HEK293T (cell line): ENCODE results near the gene P3H2.

Experiments used
- CTCF ChIA-PET: fragments of 350-600 bp; formaldehyde crosslinking; extraction: SDS; loops from one replicate; lab custom pipeline; 2021; ENCODE audit warnings: antibody characterized with exemption, inconsistent platforms; lab: Yijun Ruan, JAX
- POLR2A ChIA-PET: fragments of 350-600 bp; formaldehyde crosslinking; extraction: SDS; loops from one replicate; lab custom pipeline; 2020; ENCODE audit warnings: antibody characterized with exemption, inconsistent platforms; lab: Yijun Ruan, JAX
- DNase-seq: peaks from one replicate; pipeline ENCODE4 v3.0.0; 2012; ENCODE audit warnings: mixed read lengths; ENCODE audit errors: extremely low spot score
- ARNT ChIP-seq: fragments of 450-650 bp; IDR thresholded peaks from 2 replicates; pipeline ENCODE4 v1.6.1; 2017; ENCODE audit warnings: mild to moderate bottlenecking
- BHLHE40 ChIP-seq: fragments of 450-650 bp; IDR thresholded peaks from 2 replicates; pipeline ENCODE4 v1.6.1; 2016; ENCODE audit warnings: mild to moderate bottlenecking, moderate library complexity, borderline replicate concordance
- CTBP1 ChIP-seq: fragments of 450-650 bp; IDR thresholded peaks from 2 replicates; pipeline ENCODE4 v1.6.1; 2016; ENCODE audit warnings: borderline replicate concordance
- ELF4 ChIP-seq: fragments of 450-650 bp; IDR thresholded peaks from 2 replicates; pipeline ENCODE4 v1.6.1; 2017; ENCODE audit warnings: antibody characterized with exemption
- FOXA1 ChIP-seq: fragments of 450-650 bp; IDR thresholded peaks from 2 replicates; pipeline ENCODE4 v1.6.1; 2016; ENCODE audit warnings: mild to moderate bottlenecking
- FOXK2 ChIP-seq: fragments of 450-650 bp; IDR thresholded peaks from 2 replicates; pipeline ENCODE4 v1.6.1; 2016; ENCODE audit warnings: mild to moderate bottlenecking
- FOXM1 ChIP-seq: fragments of 450-650 bp; IDR thresholded peaks from 2 replicates; pipeline ENCODE4 v1.6.1; 2017; ENCODE audit warnings: mild to moderate bottlenecking, borderline replicate concordance
- HDGF ChIP-seq: fragments of 450-650 bp; IDR thresholded peaks from 2 replicates; pipeline ENCODE4 v1.6.1; 2017; ENCODE audit warnings: antibody characterized with exemption, borderline replicate concordance
- L3MBTL2 ChIP-seq: fragments of 450-650 bp; conservative IDR thresholded peaks from 2 replicates; pipeline ENCODE4 v1.6.1; 2016; ENCODE audit warnings: mild to moderate bottlenecking
- LEF1 ChIP-seq: fragments of 450-650 bp; IDR thresholded peaks from 2 replicates; pipeline ENCODE4 v1.6.1; 2017; ENCODE audit warnings: mild to moderate bottlenecking, borderline replicate concordance
- NFRKB ChIP-seq: fragments of 450-650 bp; IDR thresholded peaks from 2 replicates; pipeline ENCODE4 v1.6.1; 2016; ENCODE audit warnings: mild to moderate bottlenecking, moderate library complexity
- PKNOX1 ChIP-seq: fragments of 450-650 bp; IDR thresholded peaks from 2 replicates; pipeline ENCODE4 v1.6.1; 2016
- SP1 ChIP-seq: fragments of 450-650 bp; IDR thresholded peaks from 2 replicates; pipeline ENCODE4 v1.6.1; 2017
- SUZ12 ChIP-seq: fragments of 450-650 bp; IDR thresholded peaks from 2 replicates; pipeline ENCODE4 v1.6.1; 2016; ENCODE audit warnings: mild to moderate bottlenecking
- TARDBP ChIP-seq: fragments of 450-650 bp; IDR thresholded peaks from 2 replicates; pipeline ENCODE4 v1.6.1; 2016
- ZNF384 ChIP-seq: fragments of 450-650 bp; IDR thresholded peaks from 2 replicates; pipeline ENCODE4 v1.6.1; 2016

Gene P3H2

GRCh38 chr3:189982321-189982945 is 138.3 kb downstream of the P3H2 start:
- no peak for TF ChIP-seq SUZ12
- TF ChIP-seq PKNOX1, result no peak
- TF ChIP-seq ELF4, result no peak
- TF ChIP-seq NFRKB, result no peak
- no peak for TF ChIP-seq FOXK2
- TF ChIP-seq SP1, result no peak
- TF ChIP-seq LEF1, result no peak
- POLR2A ChIA-PET, result no interaction called here
- DNase-seq, result no peak
- CTCF ChIA-PET, result no interaction called here

- POLR2A ChIA-PET, result no interaction called here
- no peak for DNase-seq
- CTCF ChIA-PET, result no interaction called here
- TF ChIP-seq L3MBTL2 (no peak), HDGF (no peak), BHLHE40 (no peak), SUZ12 (no peak), ELF4 (no peak), ARNT (no peak)
These were observed 139.0 kb downstream of the P3H2 start for GRCh38 chr3:189981668-189982067.

- no peak for DNase-seq
- no peak for TF ChIP-seq ARNT
- CTCF ChIA-PET, result no interaction called here
- POLR2A ChIA-PET, result no interaction called here
These were observed 141.9 kb downstream of the P3H2 start for GRCh38 chr3:189978753-189979152.

GRCh38 chr3:189977174-189977573 is 143.5 kb downstream of the P3H2 start:
- ChIA-PET CTCF (no interaction called here), POLR2A (no interaction called here)
- no peak for TF ChIP-seq TARDBP
- no peak for TF ChIP-seq LEF1
- no peak for TF ChIP-seq BHLHE40
- no peak for TF ChIP-seq FOXK2
- no peak for TF ChIP-seq ZNF384
- no peak for TF ChIP-seq FOXM1
- no peak for TF ChIP-seq L3MBTL2
- TF ChIP-seq HDGF, result no peak
- no peak for TF ChIP-seq SUZ12
- no peak for TF ChIP-seq FOXA1
- no peak for TF ChIP-seq ARNT
- no peak for TF ChIP-seq PKNOX1
- no peak for TF ChIP-seq SP1
- TF ChIP-seq CTBP1, result no peak
- TF ChIP-seq NFRKB, result no peak
- TF ChIP-seq ELF4, result no peak
- DNase-seq, result no peak

GRCh38 chr3:189975391-189975990 is 145.2 kb downstream of the P3H2 start:
- ChIA-PET CTCF (interaction anchor here (0.7 kb wide), 1 partner anchor 14 kb away, joined by 3 read pairs; no protein-coding TSS in a partner anchor), POLR2A (no interaction called here)
- DNase-seq, result no peak
- no peak for TF ChIP-seq NFRKB
- no peak for TF ChIP-seq HDGF
- TF ChIP-seq L3MBTL2, result no peak
- TF ChIP-seq FOXM1, result no peak
- no peak for TF ChIP-seq BHLHE40
- no peak for TF ChIP-seq ELF4
- TF ChIP-seq PKNOX1, result no peak
- no peak for TF ChIP-seq SP1
- TF ChIP-seq FOXK2, result no peak
- TF ChIP-seq SUZ12, result no peak
- no peak for TF ChIP-seq ARNT

- TF ChIP-seq BHLHE40 (no peak), SUZ12 (no peak), SP1 (no peak), PKNOX1 (no peak), FOXA1 (no peak), ZNF384 (no peak)
- ChIA-PET POLR2A (no interaction called here), CTCF (no interaction called here)
- no peak for DNase-seq
These were observed 146.3 kb downstream of the P3H2 start for GRCh38 chr3:189974359-189974758.
